Hepatocyte (in vitro differentiated cells): ENCODE measurements around the gene ARHGAP18. TPM values are rescaled to one million over a fixed set of nuclear protein-coding genes. Genes with fewer than 3 reads are reported as not detected.
A peak's percentile ranks its signal among the peaks of the same experiment; 100 is the strongest.

ENCODE experiments used
- DNase-seq: peaks from one replicate; pipeline ENCODE4 v3.0.0-alpha.2; 2016; ENCODE audit warnings: low spot score
- H2AFZ ChIP-seq: fragments of 200-600 bp; sonication (generic); 2 replicates; pipeline ENCODE4 v1.6.0; 2016; ENCODE audit warnings: antibody characterized with exemption, mild to moderate bottlenecking
- H3K27ac ChIP-seq: fragments of 200-600 bp; sonication (generic); 2 replicates; pipeline ENCODE4 v1.5.1; 2016; ENCODE audit warnings: mild to moderate bottlenecking
- H3K27me3 ChIP-seq: fragments of 200-600 bp; sonication (generic); 2 replicates; pipeline ENCODE4 v1.6.1; 2016
- H3K36me3 ChIP-seq: fragments of 200-600 bp; sonication (generic); replicated peaks from 2 replicates; pipeline ENCODE4 v1.5.1; 2016; ENCODE audit warnings: low read depth; ENCODE audit not compliant: insufficient read depth
- H3K4me1 ChIP-seq: fragments of 200-600 bp; sonication (generic); 2 replicates; pipeline ENCODE4 v1.5.1; 2016; ENCODE audit warnings: mild to moderate bottlenecking, moderate library complexity; ENCODE audit not compliant: insufficient read depth
- H3K4me2 ChIP-seq: fragments of 200-600 bp; sonication (generic); 2 replicates; pipeline ENCODE4 v1.6.0; 2016
- H3K4me3 ChIP-seq: fragments of 200-600 bp; sonication (generic); 2 replicates; pipeline ENCODE4 v1.5.1; 2016; ENCODE audit warnings: mild to moderate bottlenecking
- H3K79me2 ChIP-seq: fragments of 200-600 bp; sonication (generic); 2 replicates; pipeline ENCODE4 v1.6.0; 2017; ENCODE audit warnings: mild to moderate bottlenecking
- H3K9me2 ChIP-seq: fragments of 200-600 bp; sonication (generic); replicated peaks from 2 replicates; pipeline ENCODE4 v1.6.0; 2017; ENCODE audit warnings: mild to moderate bottlenecking; ENCODE audit not compliant: insufficient read depth
- H3K9me3 ChIP-seq: fragments of 200-600 bp; sonication (generic); 2 replicates; pipeline ENCODE4 v1.5.1; 2016; ENCODE audit warnings: low read depth, mild to moderate bottlenecking
- H4K20me1 ChIP-seq: fragments of 200-600 bp; sonication (generic); 2 replicates; pipeline ENCODE4 v1.6.0; 2016; ENCODE audit warnings: mild to moderate bottlenecking; ENCODE audit not compliant: insufficient read depth, poor library complexity, severe bottlenecking
- EZH2 ChIP-seq: fragments of 200-600 bp; sonication (generic); IDR thresholded peaks from 2 replicates; pipeline ENCODE4 v1.6.1; 2016; ENCODE audit warnings: antibody characterized with exemption, mild to moderate bottlenecking, borderline replicate concordance
- EZH2phosphoT487 ChIP-seq: fragments of 200-600 bp; sonication (generic); IDR thresholded peaks from one replicate; pipeline ENCODE4 v1.6.1; 2018; ENCODE audit warnings: antibody characterized with exemption, mild to moderate bottlenecking, low read depth, moderate library complexity; ENCODE audit not compliant: unreplicated experiment, severe bottlenecking
- WGBS: methylation state at CpG from one replicate; pipeline ENCODE4 v1.1.6; 2016; ENCODE audit warnings: low lambda C conversion rate; ENCODE audit errors: missing lambda C conversion rate; 5-methylcytosine and 5-hydroxymethylcytosine counted together
- polyA plus RNA-seq: library from polyadenylated mRNA; unstranded; fragments of >200 nt; fragmentation: Nextera tagmentation; extraction: Ambion mirVana; gene quantifications from 2 replicates; pipeline ENCODE4 v1.2.1, GENCODE V29; 2016
- total RNA-seq: library from RNA; depleted of rRNA; stranded (reverse); fragments of >200 nt; gene quantifications from 2 replicates; pipeline ENCODE4 v1.2.3, GENCODE V29; 2014
- TF ChIP-seq, protein P1 (sequence below): fragments of 200-600 bp; sonication (generic); IDR thresholded peaks from 2 replicates; pipeline ENCODE4 v1.5.1; 2016; ENCODE audit warnings: antibody characterized with exemption, mild to moderate bottlenecking; ENCODE audit not compliant: poor library complexity

The ARHGAP18 gene
- total and polyA plus RNA-seq, 2 experiments from 2014 or later, result 14.7 to 34.8 TPM

DNA sequence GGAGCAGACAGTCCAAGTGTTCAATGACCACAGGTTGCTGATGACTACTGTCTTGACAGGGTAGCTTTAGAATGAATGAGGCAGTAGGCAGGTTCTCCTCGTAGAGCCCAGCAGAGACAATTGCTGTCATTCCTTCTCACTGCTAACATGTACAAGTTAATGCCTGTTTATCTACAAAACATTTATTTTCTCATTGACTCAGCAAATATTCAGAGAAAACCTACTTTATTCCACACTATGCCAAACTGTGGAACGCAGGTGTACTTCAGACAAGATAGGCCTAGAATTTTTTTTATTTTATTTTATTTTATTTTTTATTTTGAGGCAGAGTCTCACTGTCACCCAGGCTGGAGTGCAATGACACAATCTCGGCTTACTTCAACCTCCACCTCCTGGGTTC is 50.8 kb downstream of the ARHGAP18 start:
- DNase-seq, result no peak
- Histone ChIP-seq H3K9me2 (no peaks in the 10 kb centered on the region), H3K27ac (no peak overlapping the region), H4K20me1 (no peaks in the 10 kb centered on the region), H3K4me3 (no peak overlapping the region), H2AFZ (no peak overlapping the region), H3K36me3 (no peaks in the 10 kb centered on the region), H3K27me3 (no peaks in the 10 kb centered on the region), H3K4me1 (peaks cover 10% of the 10 kb centered on the region), H3K9me3 (no peaks in the 10 kb centered on the region), H3K4me2 (no peak overlapping the region), H3K79me2 (peaks cover 58% of the 10 kb centered on the region)
- WGBS, result 93% methylated on average over 3 of the region's 3 CpGs
- TF ChIP-seq EZH2phosphoT487 (no peak), EZH2 (no peak)
- TF ChIP-seq, protein P1, sequence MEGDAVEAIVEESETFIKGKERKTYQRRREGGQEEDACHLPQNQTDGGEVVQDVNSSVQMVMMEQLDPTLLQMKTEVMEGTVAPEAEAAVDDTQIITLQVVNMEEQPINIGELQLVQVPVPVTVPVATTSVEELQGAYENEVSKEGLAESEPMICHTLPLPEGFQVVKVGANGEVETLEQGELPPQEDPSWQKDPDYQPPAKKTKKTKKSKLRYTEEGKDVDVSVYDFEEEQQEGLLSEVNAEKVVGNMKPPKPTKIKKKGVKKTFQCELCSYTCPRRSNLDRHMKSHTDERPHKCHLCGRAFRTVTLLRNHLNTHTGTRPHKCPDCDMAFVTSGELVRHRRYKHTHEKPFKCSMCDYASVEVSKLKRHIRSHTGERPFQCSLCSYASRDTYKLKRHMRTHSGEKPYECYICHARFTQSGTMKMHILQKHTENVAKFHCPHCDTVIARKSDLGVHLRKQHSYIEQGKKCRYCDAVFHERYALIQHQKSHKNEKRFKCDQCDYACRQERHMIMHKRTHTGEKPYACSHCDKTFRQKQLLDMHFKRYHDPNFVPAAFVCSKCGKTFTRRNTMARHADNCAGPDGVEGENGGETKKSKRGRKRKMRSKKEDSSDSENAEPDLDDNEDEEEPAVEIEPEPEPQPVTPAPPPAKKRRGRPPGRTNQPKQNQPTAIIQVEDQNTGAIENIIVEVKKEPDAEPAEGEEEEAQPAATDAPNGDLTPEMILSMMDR, result no peak

DNA sequence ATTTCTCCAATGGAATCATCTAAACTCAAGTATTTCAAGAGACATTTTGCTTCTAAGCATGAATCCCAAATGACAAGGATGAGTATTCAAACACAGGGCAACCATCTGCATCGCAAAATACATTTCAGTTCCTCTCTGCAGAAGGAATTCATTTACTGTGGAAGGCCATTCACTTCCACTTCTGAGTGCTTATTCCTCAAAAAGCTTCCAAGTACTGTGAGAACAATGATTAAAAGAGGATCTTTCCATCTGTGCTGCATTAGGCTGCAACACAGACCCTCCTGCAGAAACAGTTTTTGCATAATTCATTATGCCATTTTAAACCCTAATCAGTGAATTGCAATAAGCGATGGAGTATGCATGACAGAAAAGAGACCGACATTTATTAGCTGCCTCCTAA is 52.5 kb downstream of the ARHGAP18 start:
- Histone ChIP-seq H3K4me1 (peaks cover 6% of the 10 kb centered on the region), H3K4me2 (no peak overlapping the region), H4K20me1 (no peaks in the 10 kb centered on the region), H3K79me2 (peaks cover 64% of the 10 kb centered on the region), H3K27ac (no peak overlapping the region), H3K36me3 (no peaks in the 10 kb centered on the region), H3K27me3 (no peaks in the 10 kb centered on the region), H3K4me3 (no peak overlapping the region), H3K9me2 (no peaks in the 10 kb centered on the region), H3K9me3 (no peaks in the 10 kb centered on the region), H2AFZ (no peak overlapping the region)
- 80% methylated on average over 3 of the region's 3 CpGs for WGBS
- TF ChIP-seq EZH2 (no peak), EZH2phosphoT487 (no peak)
- TF ChIP-seq, protein P1, result no peak
- no peak for DNase-seq

DNA sequence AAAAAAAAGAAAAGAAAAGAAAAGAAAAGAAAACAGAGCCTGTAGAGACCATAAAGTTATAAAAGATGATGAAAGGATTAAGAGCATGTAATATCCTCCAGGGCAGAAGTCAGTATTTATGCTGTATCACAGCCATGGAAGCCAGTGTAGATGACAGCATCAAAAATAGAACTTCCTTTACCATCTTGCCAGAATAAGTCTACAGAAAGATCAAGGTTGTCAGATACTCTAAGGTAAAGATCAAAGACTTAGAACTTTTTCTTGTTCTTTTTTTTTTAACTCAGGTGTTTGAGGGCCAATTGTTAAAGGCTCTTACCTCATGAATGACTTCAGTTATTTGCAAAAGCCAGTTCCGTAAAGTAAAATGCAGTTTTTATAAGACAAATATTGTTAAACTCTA is 54.6 kb downstream of the ARHGAP18 start:
- Histone ChIP-seq H3K79me2 (peaks cover 62% of the 10 kb centered on the region), H3K4me1 (peaks cover 4% of the 10 kb centered on the region), H3K36me3 (no peaks in the 10 kb centered on the region), H4K20me1 (no peaks in the 10 kb centered on the region), H3K9me3 (no peaks in the 10 kb centered on the region), H3K27me3 (no peaks in the 10 kb centered on the region), H3K4me2 (peak overlapping the region; percentile 7), H3K27ac (peak overlapping the region; percentile 26), H3K9me2 (no peaks in the 10 kb centered on the region), H2AFZ (no peak overlapping the region), H3K4me3 (no peak overlapping the region)
- WGBS, result 88% methylated on average over 1 of the region's 1 CpG
- no peak for DNase-seq
- TF ChIP-seq EZH2phosphoT487, result no peak
- TF ChIP-seq, protein P1, result no peak
- no peak for TF ChIP-seq EZH2

DNA sequence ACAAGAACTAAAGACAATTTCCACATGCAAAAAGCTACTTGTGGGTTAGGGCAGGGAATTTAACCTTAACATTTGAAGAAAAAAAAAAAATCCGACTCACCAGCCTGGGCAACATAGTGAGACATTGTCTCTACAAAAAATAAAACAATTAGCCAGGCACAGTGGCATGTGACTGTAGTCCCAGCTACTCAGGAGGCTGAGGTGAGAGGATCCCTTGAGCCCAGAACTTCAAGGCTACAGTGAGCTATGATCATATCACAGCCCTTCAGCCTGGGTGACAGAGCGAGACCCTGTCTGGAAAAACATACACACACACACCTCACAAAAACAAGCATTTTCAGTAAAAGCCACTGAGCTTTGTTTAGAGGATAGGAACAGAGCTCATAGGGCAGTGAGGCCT is 56.2 kb downstream of the ARHGAP18 start:
- no peak for DNase-seq
- Histone ChIP-seq H3K79me2 (peaks cover 52% of the 10 kb centered on the region), H3K36me3 (no peaks in the 10 kb centered on the region), H3K9me3 (no peaks in the 10 kb centered on the region), H3K4me3 (no peak overlapping the region), H2AFZ (no peak overlapping the region), H3K4me1 (peaks cover 4% of the 10 kb centered on the region), H3K9me2 (no peaks in the 10 kb centered on the region), H3K27ac (no peak overlapping the region), H4K20me1 (no peaks in the 10 kb centered on the region), H3K27me3 (no peaks in the 10 kb centered on the region), H3K4me2 (no peak overlapping the region)
- 84% methylated on average over 2 of the region's 2 CpGs for WGBS
- no peak for TF ChIP-seq EZH2phosphoT487
- TF ChIP-seq EZH2, result no peak
- TF ChIP-seq, protein P1, result no peak
